NOMO-1 treated with DMSO at 0.1 percent for 48 hours (cell line): Measurements from ENCODE around the gene DENND4B.
A peak's percentile ranks its signal among the peaks of the same experiment; 100 is the strongest.
"Not testable (repeated sequence)": the region's sequence is repeated elsewhere in the genome, so short reads cannot be mapped to it uniquely, and the experiment has no call there.

Source experiments
- DNase-seq: peaks from one replicate; lab custom pipeline; 2025; ENCODE audit not compliant: unreplicated experiment; lab: John Stamatoyannopoulos, UW

DENND4B gene

DNA sequence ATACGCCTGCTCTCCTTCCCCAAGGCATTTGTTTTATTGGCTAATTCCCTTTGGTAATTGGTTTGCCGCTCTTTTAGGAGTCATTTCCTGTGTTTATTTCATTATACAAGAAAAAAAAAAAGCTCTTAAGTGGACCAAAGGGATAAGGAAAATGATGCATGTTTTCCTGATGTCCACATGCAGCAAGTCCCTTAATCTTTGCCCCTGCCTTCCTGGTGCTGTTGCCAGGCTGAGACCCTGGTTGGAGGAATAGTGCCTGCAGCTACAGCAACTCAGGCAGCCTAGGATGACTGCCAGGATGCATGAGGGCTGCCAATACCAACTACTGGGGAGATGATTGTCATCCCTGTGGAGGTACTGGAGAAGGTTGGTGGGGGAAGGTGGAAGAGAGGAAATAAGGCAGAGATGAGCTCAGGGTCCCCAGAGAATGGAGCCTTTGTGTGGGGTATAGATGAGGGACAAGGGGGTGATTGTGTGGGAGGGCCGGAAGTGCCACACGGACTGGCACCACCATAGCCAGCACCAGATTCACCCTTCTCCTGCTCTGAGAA lies 17.7 kb downstream of the DENND4B start:
- DNase-seq: no peak

DNA sequence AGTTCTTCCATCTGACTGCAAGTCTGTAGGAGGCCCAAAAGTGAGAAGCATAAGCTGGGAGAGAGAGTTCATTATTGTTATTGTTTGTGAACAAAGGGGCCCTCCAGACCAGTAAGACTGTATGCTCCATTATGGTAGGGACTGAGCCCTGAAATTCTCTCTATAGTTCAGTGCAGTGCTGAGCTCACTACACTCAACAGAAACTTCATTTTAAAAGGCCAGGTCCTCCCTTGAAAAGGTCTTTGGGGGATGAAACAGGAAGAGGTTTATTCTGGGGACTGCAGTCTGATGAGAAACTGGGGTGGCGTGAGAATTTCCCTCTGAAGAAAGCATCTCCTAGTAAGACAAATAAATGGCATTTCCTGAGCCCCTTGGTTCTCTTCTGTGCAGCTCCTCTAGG lies 18.3 kb downstream of the DENND4B start:
- no peak for DNase-seq

DNA sequence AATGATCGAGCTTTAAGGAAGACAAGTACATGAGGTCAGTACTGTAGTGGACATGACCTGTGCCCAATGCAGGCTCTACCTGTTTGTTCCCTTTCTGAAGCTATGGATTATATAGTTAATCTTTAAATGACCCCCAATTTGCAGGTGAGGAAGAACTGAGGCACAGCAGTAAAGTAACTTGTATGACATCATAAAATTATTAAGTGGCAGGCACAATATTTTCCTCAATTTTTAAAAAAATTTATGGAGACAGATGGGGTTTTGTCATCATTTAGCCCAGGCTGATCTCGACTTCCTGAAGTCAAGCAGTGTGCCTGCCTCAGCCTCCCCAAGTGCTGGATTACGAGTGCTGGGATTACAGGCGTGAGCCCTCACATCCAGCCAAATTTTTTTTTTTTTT lies 20.1 kb downstream of the DENND4B start:
- DNase-seq: no peak

DNA sequence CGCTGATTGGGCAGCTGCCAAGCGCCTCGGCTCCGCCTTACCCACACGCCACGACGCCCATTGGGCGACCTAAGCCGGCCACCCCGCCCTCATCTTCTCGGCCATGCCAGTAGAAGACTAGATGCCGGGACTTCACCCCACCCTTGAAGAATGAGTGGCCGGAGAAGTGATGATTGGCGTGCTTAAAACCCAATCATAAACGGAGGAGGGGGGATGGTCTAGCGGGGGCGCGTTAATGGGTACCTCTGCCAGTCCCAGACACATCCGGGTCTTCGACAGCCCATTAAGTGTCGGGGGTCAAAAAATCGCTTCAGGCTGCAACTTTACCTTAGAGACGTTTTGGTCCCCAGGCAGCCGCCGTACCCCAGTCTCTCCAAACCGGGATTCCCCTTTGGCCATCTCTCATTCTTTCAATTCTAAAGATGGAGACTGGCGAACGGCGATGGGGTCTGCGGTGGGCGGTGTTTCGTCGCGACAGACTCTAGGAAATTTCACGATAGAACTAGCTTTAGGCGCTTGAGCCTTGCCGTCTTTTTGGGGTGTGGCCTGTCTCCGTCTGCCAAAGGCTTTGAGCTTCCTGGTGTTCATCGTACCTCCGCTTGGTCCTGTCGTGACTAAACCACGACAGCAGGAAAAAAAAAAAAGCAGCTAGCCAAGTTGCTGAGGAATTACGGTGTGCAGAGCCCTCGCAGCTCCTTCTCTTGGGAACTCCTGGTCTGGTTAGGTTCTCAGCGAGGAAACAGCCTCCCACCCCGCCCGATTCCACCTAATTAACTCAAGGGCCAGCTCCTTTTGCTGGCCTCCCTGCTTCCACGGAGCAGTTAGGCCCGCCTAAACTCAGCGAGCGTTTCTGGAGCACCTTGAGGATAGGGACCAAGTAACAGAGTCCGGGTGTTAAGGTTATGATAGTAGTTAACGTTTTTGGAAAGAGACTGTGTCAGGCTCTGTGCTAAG lies 23.3 kb downstream of the DENND4B start, which contains the start of gene GATAD2B:
GATAD2B (minus strand) TSS at position 1 of the 954 bp plus-strand sequence. CDS start 94,625 bp downstream, outside the sequence.
- DNase-seq: peak; percentile 99

DNA sequence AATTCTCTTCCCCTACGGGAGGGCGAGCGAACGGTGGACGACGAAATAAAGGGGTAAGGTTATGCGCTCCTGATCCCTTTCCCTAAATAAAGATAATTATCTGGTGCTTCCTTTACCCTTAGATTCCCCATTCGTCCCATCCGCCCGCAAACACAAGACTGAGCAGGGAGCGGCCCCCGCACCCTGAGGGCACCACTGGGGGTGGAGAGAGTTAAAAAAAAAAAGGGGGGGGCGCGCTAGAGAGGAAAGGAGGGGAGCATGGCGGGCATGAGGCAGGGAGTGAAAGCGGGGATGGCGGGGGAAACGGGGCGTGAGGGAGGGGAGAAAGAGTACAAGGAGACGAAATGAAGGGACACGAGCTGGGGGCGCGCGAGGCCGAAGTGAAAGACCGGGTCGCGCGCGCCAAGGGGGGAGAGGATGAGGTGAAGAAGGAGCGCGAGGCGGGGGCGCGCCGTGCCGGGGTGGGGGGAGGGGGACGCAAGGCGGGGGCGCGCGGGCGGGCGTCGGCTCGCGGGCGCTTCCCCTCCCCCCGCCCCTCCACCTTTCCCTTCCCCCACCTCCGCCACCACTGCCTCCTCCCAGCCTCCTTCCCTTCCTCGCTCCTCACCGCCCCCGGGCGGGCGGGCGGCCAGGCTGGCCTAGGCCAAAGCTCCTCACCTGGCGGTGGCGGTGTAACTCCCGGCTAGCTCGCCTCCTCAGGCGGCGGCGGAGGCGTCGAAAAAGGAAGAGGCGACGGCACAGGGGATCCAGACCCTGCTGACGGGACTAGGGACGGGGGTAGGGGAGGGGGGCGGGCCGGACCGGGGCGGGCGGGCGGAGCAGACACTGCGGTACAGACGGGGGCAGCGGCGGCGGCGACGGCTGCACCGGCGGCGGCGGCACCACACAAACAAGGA lies 24.2 kb downstream of the DENND4B start:
- no peak for DNase-seq

DNA sequence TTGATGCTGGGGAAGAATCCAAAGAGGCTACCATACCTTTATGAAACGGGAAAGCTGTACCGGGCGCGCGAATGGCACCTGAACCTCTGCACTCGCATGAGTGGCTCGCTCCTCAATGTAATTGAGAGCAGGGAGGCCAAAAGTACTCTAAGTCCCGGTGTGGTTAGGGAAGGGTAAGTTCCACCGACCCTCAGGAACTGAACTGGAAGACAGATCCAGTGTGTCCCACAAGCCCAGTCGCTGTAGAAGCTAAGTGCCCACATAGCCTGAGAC lies 24.8 kb downstream of the DENND4B start:
- no peak for DNase-seq

DNA sequence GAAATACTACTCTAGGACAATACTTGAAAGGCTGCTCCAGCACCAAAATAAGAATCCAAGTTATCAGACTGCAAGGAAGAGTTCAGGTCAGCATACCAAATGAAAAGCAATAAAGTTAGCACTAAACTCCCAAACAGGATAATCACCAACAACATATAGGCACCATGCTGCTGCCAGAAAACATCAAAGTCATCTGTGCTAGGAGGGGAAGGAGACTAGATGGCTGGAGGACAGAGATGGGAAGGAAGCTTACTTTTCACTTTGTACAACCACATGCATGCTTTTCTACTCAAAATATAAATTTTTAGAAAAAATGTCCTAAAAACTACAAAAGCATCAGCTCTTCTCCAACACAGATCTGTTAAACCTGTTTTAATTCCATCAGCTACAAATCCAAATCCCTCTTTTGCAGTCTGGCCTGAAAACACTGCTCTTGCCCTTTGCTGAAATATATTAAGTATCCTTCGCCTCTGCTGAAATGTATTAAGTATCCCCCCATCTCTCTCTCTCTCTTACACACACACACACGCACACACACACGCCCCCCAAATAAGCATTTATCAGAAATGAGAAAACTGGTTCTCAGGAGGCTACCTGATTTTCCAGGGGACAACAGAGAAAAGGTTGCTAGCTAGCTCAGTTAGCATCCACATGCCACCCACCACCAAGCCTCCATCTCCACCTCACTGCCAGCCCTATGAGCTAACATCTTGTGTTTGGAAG lies 25.3 kb downstream of the DENND4B start:
- no peak for DNase-seq

DNA sequence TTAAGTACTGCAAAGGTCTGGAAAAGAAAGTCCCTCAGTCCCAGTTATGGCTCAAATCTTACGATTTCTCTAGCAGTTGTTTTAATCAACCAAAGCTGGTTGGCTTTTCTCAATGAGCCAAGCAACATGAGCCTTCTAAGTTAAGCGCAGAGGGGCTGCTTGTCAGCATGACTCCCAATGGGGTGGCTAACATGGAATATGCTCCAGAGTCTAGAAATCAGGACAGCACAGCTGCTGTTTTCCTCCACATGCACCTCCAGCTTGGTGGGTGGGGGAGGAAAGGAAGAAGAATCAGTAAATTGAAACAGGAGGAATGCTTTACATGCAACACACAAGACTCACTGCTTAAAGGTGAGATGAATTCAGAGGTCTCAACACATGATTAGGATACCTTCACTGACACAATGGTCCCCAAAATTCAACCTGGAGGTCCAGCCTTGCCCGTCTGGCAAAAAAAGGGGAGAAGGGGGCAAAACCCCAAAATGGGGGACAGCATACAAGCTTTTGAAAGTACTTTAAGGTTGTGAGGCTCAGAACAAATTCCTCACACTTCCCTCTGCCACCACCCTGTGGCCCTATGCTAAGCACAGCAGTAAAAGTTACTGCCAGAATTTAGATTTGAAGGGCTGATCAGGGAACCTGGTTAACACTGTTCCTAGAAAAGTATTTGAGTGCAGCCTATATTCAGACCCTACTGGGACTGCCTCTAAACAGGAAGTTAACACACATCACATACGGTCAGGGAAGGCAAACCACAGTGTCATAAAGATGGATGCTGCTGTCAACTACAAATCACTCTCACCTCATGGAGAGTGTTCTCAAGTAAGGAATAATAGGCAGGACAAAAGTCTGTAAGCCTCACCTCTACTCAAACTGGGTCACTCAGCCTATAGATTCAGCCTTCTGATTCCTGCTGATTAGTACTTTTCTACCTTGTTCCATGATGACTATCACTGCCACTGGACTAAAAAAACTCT lies 26.4 kb downstream of the DENND4B start:
- peak; percentile 71 for DNase-seq

DNA sequence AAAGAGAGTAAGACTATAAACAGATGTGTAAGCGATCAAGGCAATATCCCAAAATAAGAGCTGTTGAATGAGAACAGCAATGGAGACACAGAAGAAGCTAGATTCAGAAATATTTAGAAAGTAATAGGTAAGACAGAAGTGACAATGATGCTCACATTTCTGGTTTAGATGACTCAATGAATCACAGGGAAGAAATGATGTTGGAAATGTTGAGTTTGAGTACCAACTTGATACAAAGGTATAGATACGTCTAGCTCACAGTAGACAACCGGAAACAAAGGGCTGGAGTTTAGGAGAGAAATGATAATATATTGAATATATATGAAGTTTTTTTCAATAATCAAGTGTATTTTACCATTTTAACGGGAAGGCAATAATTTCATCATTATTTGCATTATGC lies 30.2 kb downstream of the DENND4B start:
- DNase-seq: no peak

DNA sequence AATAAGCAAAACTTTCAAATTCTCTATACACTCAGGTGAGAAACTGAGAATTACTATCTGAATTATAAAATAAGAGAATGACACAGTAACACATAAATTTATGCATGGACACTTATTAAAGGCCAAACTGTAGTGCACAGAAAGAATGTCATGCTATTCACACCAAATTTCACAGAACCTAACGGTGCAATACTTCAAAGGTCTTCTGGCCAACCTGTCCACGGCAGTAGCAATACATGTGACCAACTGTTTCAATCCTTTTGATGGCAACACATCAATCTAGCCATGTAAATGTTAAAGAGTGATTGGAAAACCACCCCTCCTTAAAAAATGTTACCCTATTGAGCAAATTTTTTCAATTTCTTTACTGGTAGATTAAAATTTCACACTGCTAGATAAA lies 34.2 kb downstream of the DENND4B start:
- DNase-seq: no peak

DNA sequence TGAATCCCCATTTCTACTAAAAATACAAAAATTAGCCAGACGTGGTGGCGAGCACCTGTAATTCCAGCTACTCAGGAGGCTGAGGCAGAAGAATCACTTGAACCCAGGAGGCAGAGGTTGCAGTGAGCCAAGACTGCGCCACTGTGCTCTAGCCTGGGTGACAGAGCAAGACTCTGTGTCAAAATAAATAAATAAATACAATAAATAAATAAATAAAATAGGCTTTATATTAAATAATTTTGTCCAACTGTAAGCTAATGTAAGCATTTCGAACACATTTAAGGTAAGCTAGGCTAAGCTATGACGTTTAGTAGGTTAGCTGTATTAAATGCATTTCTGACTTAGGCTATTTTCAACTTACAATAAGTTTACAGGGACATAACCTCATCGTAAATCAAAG lies 36.0 kb downstream of the DENND4B start:
- DNase-seq: not testable (repeated sequence)

DNA sequence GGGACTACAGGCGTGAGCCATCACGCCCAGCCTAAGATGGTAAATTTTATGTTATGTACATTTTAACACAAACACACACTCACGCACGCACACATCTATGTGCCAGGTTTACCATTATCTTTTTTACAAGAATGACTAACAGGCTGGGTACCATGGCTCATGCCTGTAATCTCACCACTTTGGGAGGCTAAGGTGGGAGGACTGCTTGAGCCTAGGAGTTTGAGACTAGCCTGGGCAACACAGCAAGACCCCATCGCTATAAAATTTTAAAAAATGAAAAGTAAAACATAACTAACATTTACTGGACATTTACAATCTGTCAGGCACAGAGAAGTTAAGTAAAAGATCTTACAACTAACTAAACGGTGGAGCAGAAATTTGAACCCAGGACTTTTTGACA lies 38.4 kb downstream of the DENND4B start:
- no peak for DNase-seq

DNA sequence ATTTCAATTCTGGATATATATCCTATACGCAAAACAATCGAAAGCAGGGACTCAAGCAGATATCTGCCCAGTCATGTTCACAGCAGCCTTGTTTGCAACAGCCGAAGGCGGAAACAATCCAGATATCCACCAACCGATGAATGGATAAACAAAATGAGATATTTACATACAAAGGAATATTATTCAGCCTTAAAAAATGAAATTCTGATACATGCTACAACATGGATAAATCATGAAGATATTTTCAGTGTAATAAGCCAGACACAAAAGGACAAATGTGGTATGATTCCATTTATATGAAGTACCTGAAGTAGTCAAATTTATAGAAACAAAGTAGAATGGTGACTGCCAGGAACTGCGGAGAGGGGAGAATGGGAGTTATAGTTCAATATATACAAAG lies 39.4 kb downstream of the DENND4B start:
- DNase-seq: no peak

DNA sequence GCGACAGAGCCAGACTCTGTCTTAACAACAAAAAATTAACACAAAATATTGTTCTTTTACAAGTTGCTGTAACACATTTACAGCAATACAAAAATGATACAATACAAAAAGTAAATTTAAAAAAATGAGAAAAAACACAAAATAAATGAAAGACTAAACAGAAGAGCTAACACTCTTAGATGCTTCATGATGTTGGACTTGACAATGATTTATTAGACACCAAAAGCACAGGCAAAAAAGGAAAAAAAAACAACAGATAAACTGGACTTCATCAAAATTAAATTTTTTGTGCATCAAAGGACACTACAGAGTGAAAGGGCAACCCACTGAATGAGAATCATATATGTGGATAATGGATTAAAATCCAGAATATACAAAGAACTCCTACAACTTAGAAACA lies 40.1 kb downstream of the DENND4B start:
- no peak for DNase-seq

DNA sequence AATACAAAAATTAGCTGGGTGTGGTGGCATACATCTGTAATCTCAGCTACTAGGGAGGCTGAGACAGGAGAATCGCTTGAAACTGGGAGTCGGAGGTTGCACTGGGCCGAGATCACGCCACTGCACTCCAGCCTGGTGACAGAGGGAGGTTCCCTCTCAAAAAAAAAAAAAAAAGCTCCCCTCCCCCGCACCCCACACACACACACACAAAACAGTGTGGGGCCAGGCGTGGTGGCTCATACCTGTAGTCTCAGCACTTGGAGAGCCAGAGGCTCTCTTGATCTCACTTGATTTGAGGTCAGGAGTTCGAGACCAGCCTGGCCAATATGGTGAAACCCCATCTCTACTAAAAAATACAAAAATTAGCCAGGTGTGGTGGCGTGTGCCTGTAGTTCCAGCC lies 40.6 kb downstream of the DENND4B start:
- not testable (repeated sequence) for DNase-seq

DNA sequence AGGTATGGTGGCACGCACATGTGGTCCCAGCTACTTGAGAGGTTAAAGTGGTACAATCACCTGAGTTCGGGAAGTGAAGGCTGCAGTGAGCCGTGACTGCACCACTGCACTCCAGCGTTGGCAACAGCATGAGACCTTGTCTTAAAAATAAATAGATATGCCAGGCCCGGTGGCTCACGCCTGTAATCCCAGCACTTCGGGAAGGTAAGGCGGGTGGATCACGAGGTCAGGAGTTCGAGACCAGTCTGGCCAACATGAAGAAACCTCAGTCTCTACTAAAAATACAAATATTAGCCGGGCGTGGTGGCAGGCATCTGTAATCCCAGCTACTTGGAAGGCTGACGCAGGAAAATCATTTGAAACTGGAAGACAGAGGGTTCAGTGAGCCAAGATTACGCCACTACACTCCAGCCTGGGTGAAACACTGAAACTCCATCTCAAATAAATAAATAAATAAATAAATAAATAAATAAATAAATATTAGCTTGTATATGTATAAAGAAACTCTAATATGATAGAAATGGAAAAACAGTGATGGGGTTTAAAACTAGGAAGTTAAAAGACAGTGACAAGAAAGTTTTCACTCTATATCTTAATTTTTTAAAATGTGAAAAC lies 42.6 kb downstream of the DENND4B start:
- no peak for DNase-seq

DNA sequence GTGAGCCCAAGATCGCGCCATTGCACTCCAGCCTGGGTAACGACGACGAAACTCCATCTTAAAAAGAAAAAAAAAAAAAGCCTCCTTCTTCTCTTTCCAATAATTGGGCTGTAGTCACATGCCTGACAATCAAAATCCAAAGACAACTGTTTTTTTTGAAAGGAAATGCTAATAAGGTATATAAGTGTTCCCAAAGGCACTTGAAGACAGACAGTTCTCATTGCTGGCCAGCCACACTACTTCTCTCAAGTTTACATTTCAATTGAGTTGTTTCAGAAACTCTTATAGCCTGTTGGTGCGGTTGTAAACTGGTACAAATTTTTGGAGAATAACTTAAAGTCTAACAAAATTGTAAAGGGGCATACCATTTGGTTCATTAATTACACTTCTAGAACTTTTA lies 47.0 kb downstream of the DENND4B start:
- no peak for DNase-seq

DNA sequence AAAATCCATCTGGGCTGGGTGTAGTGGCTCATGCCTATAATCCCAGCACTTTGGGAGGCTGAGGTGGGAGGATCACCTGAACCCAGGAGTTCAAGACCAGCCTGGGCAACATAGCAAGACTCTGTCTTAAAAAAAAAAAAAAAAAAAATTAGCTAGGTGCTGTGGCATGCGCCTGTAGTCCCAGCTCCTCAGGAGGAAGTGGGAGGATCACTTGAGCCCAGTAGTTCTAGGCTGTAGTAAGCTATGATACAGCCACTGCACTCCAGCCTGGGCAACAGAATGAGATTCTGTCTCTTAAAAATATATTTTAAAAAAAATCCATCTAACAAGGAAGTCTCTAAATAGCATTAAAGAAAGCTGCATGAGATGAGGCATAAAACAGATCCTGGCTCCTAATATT lies 50.7 kb downstream of the DENND4B start:
- DNase-seq: not testable (repeated sequence)

DNA sequence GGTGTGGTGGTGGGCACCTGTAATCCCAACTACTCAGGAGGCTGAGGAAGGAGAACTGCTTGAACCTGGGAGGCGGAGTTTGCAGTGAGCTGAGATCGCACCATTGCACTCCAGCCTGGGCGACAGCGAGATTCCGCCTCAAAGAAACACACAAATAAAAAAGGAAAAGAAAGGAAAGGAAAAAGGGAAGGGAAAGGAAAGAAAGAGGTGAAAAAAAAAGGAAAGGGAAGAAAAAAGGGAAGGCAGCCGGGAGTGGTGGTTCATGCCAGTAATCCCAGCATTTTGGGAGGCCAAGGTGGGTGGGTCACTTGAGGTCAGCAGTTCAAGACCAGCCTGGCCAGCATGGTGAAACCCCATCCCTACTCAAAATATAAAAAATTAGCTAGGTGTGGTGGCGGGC lies 55.5 kb downstream of the DENND4B start:
- not testable (repeated sequence) for DNase-seq
